IMR-90 (cell line): ENCODE measurements around the gene ABCC9.

ENCODE experiments used
- CHD1 ChIP-seq: IDR thresholded peaks from 2 replicates; pipeline ENCODE4 v1.6.1; 2012; ENCODE audit warnings: low read depth, low read length, improper control_type of control experiment
- MAFK ChIP-seq: IDR thresholded peaks from 2 replicates; pipeline ENCODE4 v1.6.1; 2012; ENCODE audit warnings: low read depth, low read length, improper control_type of control experiment
- MAZ ChIP-seq: IDR thresholded peaks from 2 replicates; pipeline ENCODE4 v1.6.1; 2012; ENCODE audit warnings: low read depth, mild to moderate bottlenecking, low read length, improper control_type of control experiment, moderate library complexity, borderline replicate concordance
- POLR2A ChIP-seq: IDR thresholded peaks from 2 replicates; pipeline ENCODE4 v1.6.1; 2012; ENCODE audit warnings: mild to moderate bottlenecking, low read depth, low read length
- TF ChIP-seq, protein P1 (sequence below): conservative IDR thresholded peaks from 2 replicates; pipeline ENCODE4 v1.5.1; 2012; ENCODE audit warnings: mild to moderate bottlenecking, low read depth, low read length, improper control_type of control experiment
- TF ChIP-seq, protein P2 (sequence below): fragments of 150-350 bp; IDR thresholded peaks from 2 replicates; pipeline ENCODE4 v1.6.1; 2017; ENCODE audit warnings: mild to moderate bottlenecking, antibody characterized with exemption, low read length, low read depth

DNA sequence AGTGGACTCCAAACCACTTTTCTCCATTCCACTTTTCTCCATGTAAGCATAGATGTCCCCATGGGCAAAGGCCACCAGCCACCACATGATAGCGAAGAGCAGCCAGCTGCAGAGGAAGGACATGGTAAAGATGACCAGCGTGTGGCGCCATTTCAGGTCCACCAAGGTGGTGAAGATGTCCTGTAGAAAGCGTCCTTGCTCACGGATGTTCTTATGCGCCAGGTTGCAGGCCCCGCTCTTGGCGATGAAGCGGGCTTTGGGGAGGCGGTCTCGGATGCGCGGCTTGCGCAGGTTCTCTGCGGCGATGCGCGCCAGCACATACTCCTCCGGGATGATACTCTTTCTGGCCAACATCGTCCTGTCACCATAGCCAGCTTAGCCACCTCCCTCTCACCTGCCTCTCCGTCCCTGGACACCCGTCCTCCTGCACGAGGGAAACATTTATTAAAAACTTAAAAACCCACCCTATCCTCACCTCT, 167.9 kb downstream of the ABCC9 start:
- TF ChIP-seq, protein P1, sequence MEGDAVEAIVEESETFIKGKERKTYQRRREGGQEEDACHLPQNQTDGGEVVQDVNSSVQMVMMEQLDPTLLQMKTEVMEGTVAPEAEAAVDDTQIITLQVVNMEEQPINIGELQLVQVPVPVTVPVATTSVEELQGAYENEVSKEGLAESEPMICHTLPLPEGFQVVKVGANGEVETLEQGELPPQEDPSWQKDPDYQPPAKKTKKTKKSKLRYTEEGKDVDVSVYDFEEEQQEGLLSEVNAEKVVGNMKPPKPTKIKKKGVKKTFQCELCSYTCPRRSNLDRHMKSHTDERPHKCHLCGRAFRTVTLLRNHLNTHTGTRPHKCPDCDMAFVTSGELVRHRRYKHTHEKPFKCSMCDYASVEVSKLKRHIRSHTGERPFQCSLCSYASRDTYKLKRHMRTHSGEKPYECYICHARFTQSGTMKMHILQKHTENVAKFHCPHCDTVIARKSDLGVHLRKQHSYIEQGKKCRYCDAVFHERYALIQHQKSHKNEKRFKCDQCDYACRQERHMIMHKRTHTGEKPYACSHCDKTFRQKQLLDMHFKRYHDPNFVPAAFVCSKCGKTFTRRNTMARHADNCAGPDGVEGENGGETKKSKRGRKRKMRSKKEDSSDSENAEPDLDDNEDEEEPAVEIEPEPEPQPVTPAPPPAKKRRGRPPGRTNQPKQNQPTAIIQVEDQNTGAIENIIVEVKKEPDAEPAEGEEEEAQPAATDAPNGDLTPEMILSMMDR = peak; percentile 26; the same call in 1 of the 2 replicates
- no peak for TF ChIP-seq CHD1
- TF ChIP-seq MAZ = no peak
- TF ChIP-seq MAFK = no peak
- TF ChIP-seq, protein P2, sequence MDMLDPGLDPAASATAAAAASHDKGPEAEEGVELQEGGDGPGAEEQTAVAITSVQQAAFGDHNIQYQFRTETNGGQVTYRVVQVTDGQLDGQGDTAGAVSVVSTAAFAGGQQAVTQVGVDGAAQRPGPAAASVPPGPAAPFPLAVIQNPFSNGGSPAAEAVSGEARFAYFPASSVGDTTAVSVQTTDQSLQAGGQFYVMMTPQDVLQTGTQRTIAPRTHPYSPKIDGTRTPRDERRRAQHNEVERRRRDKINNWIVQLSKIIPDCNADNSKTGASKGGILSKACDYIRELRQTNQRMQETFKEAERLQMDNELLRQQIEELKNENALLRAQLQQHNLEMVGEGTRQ = no peak
- no peak for TF ChIP-seq POLR2A
